ENCODE results near the gene SDK1. TPM values are rescaled to one million over a fixed set of nuclear protein-coding genes. Genes with fewer than 3 reads are reported as not detected.

Gene SDK1
- total and polyA plus RNA-seq, 2 donors (not counting 3 experiments of a cell fraction or from before 2014, with no cell fraction given) = 1.6 to 3.9 TPM

DNA sequence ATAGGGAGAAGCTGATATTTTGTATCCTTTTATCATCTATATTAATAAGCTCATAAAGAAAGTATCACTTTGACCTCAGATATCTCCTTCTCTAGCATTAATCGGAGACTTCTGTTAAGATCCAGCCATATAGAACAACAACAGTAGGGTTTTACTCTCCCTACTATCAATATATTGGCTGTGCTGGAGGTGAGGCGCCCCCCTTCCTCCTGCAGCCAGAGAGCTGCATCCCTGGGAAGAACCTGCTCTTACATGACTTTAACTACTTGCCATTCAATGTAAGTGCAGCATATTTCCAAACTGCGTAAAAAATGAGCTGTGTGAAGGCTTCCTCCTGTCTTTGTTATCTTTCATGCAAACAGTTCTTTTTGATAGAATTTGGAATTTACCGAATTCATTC lies 247.8 kb downstream of the SDK1 start:
- no peaks in the 10 kb centered on the region for H3K79me2 ChIP-seq (ENCODE audit: control insufficient read depth, insufficient read depth, low read length)
- H3K27ac ChIP-seq (ENCODE audit: insufficient read depth, low read depth, low read length) = no peak overlapping the region
- no TSS peak for BruUV-seq (replicated peaks)
- FAIRE-seq = no peak
- H3K9me1 ChIP-seq (replicated peaks; ENCODE audit: control insufficient read depth, extremely low read depth, insufficient read depth, low read length) = no peaks in the 10 kb centered on the region
- no peak overlapping the region for H3K4me3 ChIP-seq (replicated peaks in 1 of 3; ENCODE audit: insufficient read depth in 1 of 3, low read depth in 1 of 3, low read length in 3 of 3)
- no peaks in the 10 kb centered on the region for H3K4me1 ChIP-seq (ENCODE audit: control insufficient read depth, extremely low read depth, insufficient read depth, low read length)
- dilution Hi-C loops (cut with MboI; ENCODE audit: extremely low pct_ligation_motif_present, low sequenced_read_pairs) (no loop called here), intact Hi-C loops (cut with micrococcal nuclease) (no loop called here)
- no peaks in the 10 kb centered on the region for H3K36me3 ChIP-seq (ENCODE audit: control insufficient read depth in 2 of 2, extremely low read depth in 1 of 2, insufficient read depth in 2 of 2, low read length in 2 of 2)
- CTCF ChIA-PET = interaction anchor here (0.7 to 1.6 kb wide), 3 partner anchors 11 to 59 kb away, joined by 3 read pairs; no protein-coding TSS in a partner anchor
- no peak for TF ChIP-seq POLR2AphosphoS5 (IDR thresholded peaks at IDR 0.05; ENCODE audit: insufficient read depth, low read depth, low read length)
- TF ChIP-seq, protein P1, sequence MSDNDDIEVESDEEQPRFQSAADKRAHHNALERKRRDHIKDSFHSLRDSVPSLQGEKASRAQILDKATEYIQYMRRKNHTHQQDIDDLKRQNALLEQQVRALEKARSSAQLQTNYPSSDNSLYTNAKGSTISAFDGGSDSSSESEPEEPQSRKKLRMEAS (IDR thresholded peaks at IDR 0.05; ENCODE audit: insufficient read depth, insufficient read length) = no peak
- no peak for TF ChIP-seq POLR2A (IDR thresholded peaks at IDR 0.05; ENCODE audit: low read depth, low read length)
- TF ChIP-seq EZH2 (IDR thresholded peaks at IDR 0.05; ENCODE audit: borderline replicate concordance, low read depth, low read length, severe bottlenecking) = no peak
- no peak for TF ChIP-seq GATA2 (IDR thresholded peaks at IDR 0.05; ENCODE audit: insufficient read depth, insufficient read length, low read depth, low read length)
- TF ChIP-seq JUN (IDR thresholded peaks at IDR 0.05; ENCODE audit: borderline replicate concordance, insufficient read depth, insufficient read length, low read depth) = no peak
- TF ChIP-seq FOS (IDR thresholded peaks at IDR 0.05; ENCODE audit: borderline replicate concordance, insufficient read depth, low read length) = no peak
- TF ChIP-seq, protein P2, sequence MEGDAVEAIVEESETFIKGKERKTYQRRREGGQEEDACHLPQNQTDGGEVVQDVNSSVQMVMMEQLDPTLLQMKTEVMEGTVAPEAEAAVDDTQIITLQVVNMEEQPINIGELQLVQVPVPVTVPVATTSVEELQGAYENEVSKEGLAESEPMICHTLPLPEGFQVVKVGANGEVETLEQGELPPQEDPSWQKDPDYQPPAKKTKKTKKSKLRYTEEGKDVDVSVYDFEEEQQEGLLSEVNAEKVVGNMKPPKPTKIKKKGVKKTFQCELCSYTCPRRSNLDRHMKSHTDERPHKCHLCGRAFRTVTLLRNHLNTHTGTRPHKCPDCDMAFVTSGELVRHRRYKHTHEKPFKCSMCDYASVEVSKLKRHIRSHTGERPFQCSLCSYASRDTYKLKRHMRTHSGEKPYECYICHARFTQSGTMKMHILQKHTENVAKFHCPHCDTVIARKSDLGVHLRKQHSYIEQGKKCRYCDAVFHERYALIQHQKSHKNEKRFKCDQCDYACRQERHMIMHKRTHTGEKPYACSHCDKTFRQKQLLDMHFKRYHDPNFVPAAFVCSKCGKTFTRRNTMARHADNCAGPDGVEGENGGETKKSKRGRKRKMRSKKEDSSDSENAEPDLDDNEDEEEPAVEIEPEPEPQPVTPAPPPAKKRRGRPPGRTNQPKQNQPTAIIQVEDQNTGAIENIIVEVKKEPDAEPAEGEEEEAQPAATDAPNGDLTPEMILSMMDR (IDR thresholded peaks at IDR 0.05; ENCODE audit: extremely low read depth in 1 of 2, insufficient read depth in 1 of 2, low read depth in 1 of 2, low read length in 2 of 2) = no peak
- no peak for TF ChIP-seq MYC (IDR thresholded peaks at IDR 0.05; ENCODE audit: low read depth, low read length)
- POLR2A ChIA-PET = no interaction called here
- no peaks in the 10 kb centered on the region for H3K9me3 ChIP-seq (replicated peaks; ENCODE audit: control insufficient read depth, insufficient read depth, low read length)
- no peaks in the 10 kb centered on the region for H3K27me3 ChIP-seq (ENCODE audit: control insufficient read depth in 2 of 2, insufficient read depth in 2 of 2, low read length in 2 of 2)
- DNase-seq (ENCODE audit: low read depth, low spot score) = no peak
- H4K20me1 ChIP-seq (replicated peaks; ENCODE audit: control insufficient read depth, extremely low read depth, insufficient read depth, low read length) = no peaks in the 10 kb centered on the region
- no peak overlapping the region for H3K9ac ChIP-seq (replicated peaks; ENCODE audit: extremely low read depth, insufficient read depth, low read length)
- no peak overlapping the region for H2AFZ ChIP-seq (ENCODE audit: low read depth, low read length)
- no peak overlapping the region for H3K4me2 ChIP-seq (ENCODE audit: insufficient read depth, low read length)

All from endothelial cell of umbilical vein (primary cell).